ENCODE data around the gene OPCML. TPM values are rescaled to one million over a fixed set of nuclear protein-coding genes. Genes with fewer than 3 reads are reported as not detected.
A peak's percentile ranks its signal among the peaks of the same experiment; 100 is the strongest.

Gene OPCML
- total RNA-seq, 1 donor from 2014 or later, result not detected

- ATAC-seq, result no peak
These were observed 467.3 kb downstream of the OPCML start for GRCh38 chr11:133064961-133065360.

GRCh38 chr11:133064152-133064877, 468.0 kb downstream of the OPCML start:
- peak; percentile 74 for ATAC-seq

GRCh38 chr11:133058501-133058900, 473.8 kb downstream of the OPCML start:
- no peak for ATAC-seq

- no peak for ATAC-seq
These were observed 479.1 kb downstream of the OPCML start for GRCh38 chr11:133053124-133053776.

- ATAC-seq, result no peak
These were observed 479.8 kb downstream of the OPCML start for GRCh38 chr11:133052537-133052936.

GRCh38 chr11:133049244-133050019, 482.9 kb downstream of the OPCML start:
- no peak for ATAC-seq

GRCh38 chr11:133048270-133048669, 484.0 kb downstream of the OPCML start:
- ATAC-seq, result no peak

GRCh38 chr11:133047771-133048115, 484.6 kb downstream of the OPCML start:
- ATAC-seq, result no peak

- no peak for ATAC-seq
These were observed 485.1 kb downstream of the OPCML start for GRCh38 chr11:133047036-133047770.

GRCh38 chr11:133046252-133046651, 486.0 kb downstream of the OPCML start:
- no peak for ATAC-seq

- ATAC-seq, result no peak
These were observed 490.1 kb downstream of the OPCML start for GRCh38 chr11:133041928-133042882.

GRCh38 chr11:133041181-133041580, 491.1 kb downstream of the OPCML start:
- no peak for ATAC-seq

GRCh38 chr11:133040289-133040900, 491.9 kb downstream of the OPCML start:
- no peak for ATAC-seq

GRCh38 chr11:133038850-133039249, 493.5 kb downstream of the OPCML start:
- no peak for ATAC-seq

- no peak for ATAC-seq
These were observed 497.4 kb downstream of the OPCML start for GRCh38 chr11:133034929-133035328.

- no peak for ATAC-seq
These were observed 503.2 kb downstream of the OPCML start for GRCh38 chr11:133029107-133029506.

- no peak for ATAC-seq
These were observed 505.3 kb downstream of the OPCML start for GRCh38 chr11:133026952-133027351.

GRCh38 chr11:133024301-133024700, 508.0 kb downstream of the OPCML start:
- ATAC-seq, result no peak

GRCh38 chr11:133023232-133023631, 509.1 kb downstream of the OPCML start:
- no peak for ATAC-seq

GRCh38 chr11:133021553-133021952, 510.7 kb downstream of the OPCML start:
- no peak for ATAC-seq

GRCh38 chr11:133020372-133020714, 512.0 kb downstream of the OPCML start:
- no peak for ATAC-seq

Data from esophagus mucosa (tissue), 1 donor.